ELR (cell line): ENCODE data around the gene KIF5A.

Experiments used
- DNase-seq: peaks from one replicate; pipeline ENCODE4 v3.0.0-alpha.2; 2015; ENCODE audit warnings: low read depth

Gene KIF5A

GRCh38 chr12:57632073-57632957 lies 82.5 kb downstream of the KIF5A start:
- DNase-seq, result peak; percentile 55

GRCh38 chr12:57632958-57633840 lies 83.4 kb downstream of the KIF5A start, which contains the start of gene B4GALNT1:
Gene B4GALNT1, minus strand, starts transcription at chr12:57633201. Its CDS starts 1,069 bp downstream, at chr12:57632132.
- peak; percentile 77 for DNase-seq
